Osteocyte (in vitro differentiated cells): ENCODE results near the gene ATRNL1. TPM values are rescaled to one million over a fixed set of nuclear protein-coding genes. Genes with fewer than 3 reads are reported as not detected.

ENCODE experiments used
- DNase-seq: peaks from one replicate; pipeline ENCODE4 v3.0.0; 2021; ENCODE audit warnings: mixed read lengths; ENCODE audit not compliant: unreplicated experiment; ENCODE audit errors: extremely low spot score
- H3K27ac Mint-ChIP-seq: one replicate; pipeline ENCODE4 v1.8.0; 2021; ENCODE audit warnings: mild to moderate bottlenecking, mixed read lengths; ENCODE audit not compliant: unreplicated experiment
- H3K27me3 Mint-ChIP-seq: one replicate; pipeline ENCODE4 v1.8.0; 2021; ENCODE audit warnings: mixed read lengths; ENCODE audit not compliant: unreplicated experiment
- H3K36me3 Mint-ChIP-seq: one replicate; pipeline ENCODE4 v1.8.0; 2021; ENCODE audit warnings: mixed read lengths; ENCODE audit not compliant: unreplicated experiment
- H3K4me1 Mint-ChIP-seq: one replicate; pipeline ENCODE4 v1.8.0; 2021; ENCODE audit warnings: mixed read lengths; ENCODE audit not compliant: unreplicated experiment
- H3K4me3 Mint-ChIP-seq: one replicate; pipeline ENCODE4 v1.8.0; 2021; ENCODE audit warnings: mild to moderate bottlenecking, moderate library complexity, mixed read lengths; ENCODE audit not compliant: unreplicated experiment
- H3K9me3 Mint-ChIP-seq: one replicate; pipeline ENCODE4 v1.8.0; 2021; ENCODE audit warnings: mixed read lengths; ENCODE audit not compliant: unreplicated experiment
- CTCF ChIP-seq: fragments of 200-600 bp; sonication (generic); IDR thresholded peaks from 2 replicates; pipeline ENCODE4 v1.5.0; 2021; ENCODE audit warnings: antibody characterized with exemption, mild to moderate bottlenecking, moderate library complexity
- total RNA-seq: library from RNA; stranded (reverse); gene quantifications from 2 replicates; pipeline ENCODE4 v1.2.1, GENCODE V29; 2021

The ATRNL1 gene
- total RNA-seq, 1 donor from 2014 or later, result 20.2 TPM

GRCh38 chr10:115903207-115903606 is 810.0 kb downstream of the ATRNL1 start:
- Mint-ChIP-seq H3K4me1 (no peaks in the 10 kb centered on the region), H3K27ac (no peak overlapping the region), H3K36me3 (no peaks in the 10 kb centered on the region), H3K4me3 (no peak overlapping the region), H3K27me3 (no peaks in the 10 kb centered on the region), H3K9me3 (no peaks in the 10 kb centered on the region)
- TF ChIP-seq CTCF, result no peak
- no peak for DNase-seq

- H3K4me3 Mint-ChIP-seq, result no peak overlapping the region
Measured at GRCh38 chr10:115903845-115904244, 810.7 kb downstream of the ATRNL1 start.

GRCh38 chr10:115909037-115909436 is 815.9 kb downstream of the ATRNL1 start:
- Mint-ChIP-seq H3K4me3 (no peak overlapping the region), H3K4me1 (peaks cover 4% of the 10 kb centered on the region), H3K27ac (no peak overlapping the region), H3K36me3 (no peaks in the 10 kb centered on the region), H3K27me3 (no peaks in the 10 kb centered on the region), H3K9me3 (no peaks in the 10 kb centered on the region)
- no peak for TF ChIP-seq CTCF
- DNase-seq, result no peak

More at GRCh38 chr10:115903845-115904244, 810.7 kb downstream of the ATRNL1 start:
- H3K36me3 Mint-ChIP-seq, result no peaks in the 10 kb centered on the region
- no peak for DNase-seq
- no peak for TF ChIP-seq CTCF
- no peak overlapping the region for H3K27ac Mint-ChIP-seq
- no peaks in the 10 kb centered on the region for H3K27me3 Mint-ChIP-seq
- no peaks in the 10 kb centered on the region for H3K4me1 Mint-ChIP-seq
- no peaks in the 10 kb centered on the region for H3K9me3 Mint-ChIP-seq

- H3K4me3 Mint-ChIP-seq, result no peak overlapping the region
- H3K27me3 Mint-ChIP-seq, result no peaks in the 10 kb centered on the region
- peaks cover 4% of the 10 kb centered on the region for H3K4me1 Mint-ChIP-seq
- no peak overlapping the region for H3K27ac Mint-ChIP-seq
- no peaks in the 10 kb centered on the region for H3K9me3 Mint-ChIP-seq
- TF ChIP-seq CTCF, result no peak
- DNase-seq, result no peak
- no peaks in the 10 kb centered on the region for H3K36me3 Mint-ChIP-seq
Measured at GRCh38 chr10:115909962-115910731, 817.0 kb downstream of the ATRNL1 start.

- no peak for TF ChIP-seq CTCF
- H3K4me1 Mint-ChIP-seq, result peaks cover 14% of the 10 kb centered on the region
- no peak overlapping the region for H3K27ac Mint-ChIP-seq
- no peak for DNase-seq
- H3K36me3 Mint-ChIP-seq, result no peaks in the 10 kb centered on the region
- no peak overlapping the region for H3K4me3 Mint-ChIP-seq
- H3K9me3 Mint-ChIP-seq, result no peaks in the 10 kb centered on the region
- no peaks in the 10 kb centered on the region for H3K27me3 Mint-ChIP-seq
Measured at GRCh38 chr10:115914475-115914874, 821.3 kb downstream of the ATRNL1 start.
